ENCODE measurements around the gene WIPF3. TPM values are rescaled to one million over a fixed set of nuclear protein-coding genes. Genes with fewer than 3 reads are reported as not detected.

WIPF3 gene
- total and polyA plus RNA-seq, 10 of the 15 experiments (the other 5 are each of a cell fraction or from before 2014, with no cell fraction given) = 0.03 to 0.05 TPM; not detected in 8

GRCh38 chr7:29765490-29765889, 40.8 kb upstream of the WIPF3 start:
- Histone ChIP-seq H3K27ac (ENCODE audit: control insufficient read depth, insufficient read depth) (no peak overlapping the region), H3K4me3 (no peak overlapping the region), H2AFZ (ENCODE audit: control insufficient read depth, low read depth, low read length) (no peak overlapping the region), H3K4me2 (ENCODE audit: control insufficient read depth, insufficient read depth) (no peak overlapping the region), H3K79me2 (ENCODE audit: control insufficient read depth, insufficient read depth, low read length) (no peaks in the 10 kb centered on the region), H3K36me3 (ENCODE audit: control insufficient read depth in 2 of 2, insufficient read depth in 2 of 2, low read length in 1 of 2) (no peaks in the 10 kb centered on the region), H4K20me1 (ENCODE audit: control insufficient read depth, insufficient read depth) (no peaks in the 10 kb centered on the region), H3K4me1 (ENCODE audit: control insufficient read depth, insufficient read depth, low read length) (no peaks in the 10 kb centered on the region), H3K9ac (ENCODE audit: control insufficient read depth, insufficient read depth, low read length) (no peak overlapping the region), H3K27me3 (replicated peaks in 1 of 2; ENCODE audit: control insufficient read depth in 2 of 2, insufficient read depth in 2 of 2, low read length in 1 of 2) (peaks cover 2 to 4% of the 10 kb centered on the region in 2 experiments; a peak in 1 of 4 replicates), H3K9me3 (replicated peaks; ENCODE audit: control insufficient read depth, insufficient read depth, low read length) (no peaks in the 10 kb centered on the region)
- DNase-seq (ENCODE audit: low read depth, low spot score) = no peak
- RAD21 ChIA-PET (ENCODE audit: unreplicated experiment) = no interaction called here
- FAIRE-seq = no peak
- no peak for ATAC-seq
- 18% methylated on average over 5 of the region's 5 CpGs for WGBS (ENCODE audit: insufficient coverage, insufficient replicate concordance, low lambda C conversion rate, missing lambda C conversion rate)
- CTCF ChIA-PET = no interaction called here
- in situ Hi-C loops (cut with MboI) (no loop called here), intact Hi-C loops (cut with micrococcal nuclease; ENCODE audit: unreplicated experiment) (no loop called here)
- POLR2A ChIA-PET = no interaction called here
- no peak for TF ChIP-seq HSF1 (IDR thresholded peaks at IDR 0.05; ENCODE audit: low read depth, low read length)
- TF ChIP-seq BCL11A (IDR thresholded peaks at IDR 0.05; ENCODE audit: low read depth, low read length) = no peak
- no peak for TF ChIP-seq USF1 (IDR thresholded peaks at IDR 0.05; ENCODE audit: borderline replicate concordance, extremely low read length, insufficient read depth, low read depth, low read length)
- TF ChIP-seq CHD4 (IDR thresholded peaks at IDR 0.05) = no peak
- no peak for TF ChIP-seq CHD1 (IDR thresholded peaks at IDR 0.05; ENCODE audit: low read depth, low read length)
- TF ChIP-seq BHLHE40 (IDR thresholded peaks at IDR 0.05; ENCODE audit: borderline replicate concordance in 1 of 2, low read depth in 2 of 2, low read length in 1 of 2) = no peak
- TF ChIP-seq SMAD5 (IDR thresholded peaks at IDR 0.05; ENCODE audit: low read depth) = no peak
- no peak for TF ChIP-seq KDM1A (IDR thresholded peaks at IDR 0.05; ENCODE audit: borderline replicate concordance)
- no peak for TF ChIP-seq LARP7 (IDR thresholded peaks at IDR 0.05)
- no peak for TF ChIP-seq STAT1 (conservative IDR thresholded peaks at IDR 0.05)
- TF ChIP-seq DPF2 (IDR thresholded peaks at IDR 0.05) = no peak
- no peak for TF ChIP-seq HCFC1 (IDR thresholded peaks at IDR 0.05; ENCODE audit: low read length)
- TF ChIP-seq PBX3 (IDR thresholded peaks at IDR 0.05; ENCODE audit: insufficient replicate concordance, low read depth, low read length) = no peak
- no peak for TF ChIP-seq ATF7 (IDR thresholded peaks at IDR 0.05; ENCODE audit: low read depth)
- TF ChIP-seq BMI1 (IDR thresholded peaks at IDR 0.05; ENCODE audit: borderline replicate concordance) = no peak
- no peak for TF ChIP-seq ZBTB33 (IDR thresholded peaks at IDR 0.05)
- no peak for TF ChIP-seq ZBTB40 (IDR thresholded peaks at IDR 0.05; ENCODE audit: borderline replicate concordance)
- BruUV-seq (replicated peaks) = no TSS peak
- SMC1A ChIA-PET (ENCODE audit: uncharacterized antibody, unreplicated experiment) = no interaction called here

Measured in GM12878 (cell line).